SK-N-SH treated with all-trans-retinoic acid at 6 μM for 48 hours (cell line): ENCODE data around the gene OR2S2.

Experiments used
- ATAC-seq: fragments of 200-7000 bp; cut with Tn5 transposase; 3 replicates; pipeline ENCODE4 v1.9.1; 2020; ENCODE audit warnings: mild to moderate bottlenecking, moderate library complexity
- BACH2 ChIP-seq: fragments of 250-450 bp; sonication (Bioruptor Pico); IDR thresholded peaks from 2 replicates; pipeline ENCODE4 v1.9.0; 2021; ENCODE audit warnings: mild to moderate bottlenecking, borderline replicate concordance
- CREB5 ChIP-seq: fragments of 250-450 bp; sonication (Bioruptor Pico); IDR thresholded peaks from 2 replicates; pipeline ENCODE4 v1.5.1; 2020; ENCODE audit warnings: low read depth, mild to moderate bottlenecking, moderate library complexity
- CSDC2 ChIP-seq: fragments of 250-450 bp; sonication (Bioruptor Pico); IDR thresholded peaks from 2 replicates; pipeline ENCODE4 v1.5.0; 2020; ENCODE audit warnings: mild to moderate bottlenecking, moderate library complexity
- GLIS3 ChIP-seq: fragments of 250-450 bp; sonication (Bioruptor Pico); IDR thresholded peaks from 2 replicates; pipeline ENCODE4 v1.5.0; 2020; ENCODE audit warnings: mild to moderate bottlenecking, moderate library complexity
- ISL1 ChIP-seq: fragments of 250-450 bp; sonication (Bioruptor Pico); IDR thresholded peaks from 2 replicates; pipeline ENCODE4 v2.1.2; 2022; ENCODE audit warnings: mild to moderate bottlenecking, moderate library complexity
- OSR1 ChIP-seq: fragments of 250-450 bp; sonication (Bioruptor Pico); IDR thresholded peaks from 2 replicates; pipeline ENCODE4 v1.8.0; 2022; ENCODE audit warnings: moderate library complexity, mild to moderate bottlenecking, inconsistent platforms
- PATZ1 ChIP-seq: fragments of 250-450 bp; sonication (Bioruptor Pico); IDR thresholded peaks from 2 replicates; pipeline ENCODE4 v1.8.0; 2020; ENCODE audit warnings: mild to moderate bottlenecking, moderate library complexity, borderline replicate concordance
- PPARA ChIP-seq: fragments of 250-450 bp; sonication (Bioruptor Pico); IDR thresholded peaks from 2 replicates; pipeline ENCODE4 v1.5.0; 2020; ENCODE audit warnings: mild to moderate bottlenecking, borderline replicate concordance
- RARB ChIP-seq: fragments of 250-450 bp; sonication (Bioruptor Pico); IDR thresholded peaks from 2 replicates; pipeline ENCODE4 v1.8.0; 2021; ENCODE audit warnings: mild to moderate bottlenecking, moderate library complexity
- SNAI2 ChIP-seq: fragments of 250-450 bp; sonication (Bioruptor Pico); IDR thresholded peaks from 2 replicates; pipeline ENCODE4 v1.5.0; 2020; ENCODE audit warnings: mild to moderate bottlenecking, moderate library complexity
- TCF4 ChIP-seq: fragments of 250-450 bp; sonication (Bioruptor Pico); IDR thresholded peaks from 2 replicates; pipeline ENCODE4 v1.8.0; 2021; ENCODE audit warnings: mild to moderate bottlenecking, moderate library complexity, borderline replicate concordance
- TOX ChIP-seq: fragments of 250-450 bp; sonication (Bioruptor Pico); IDR thresholded peaks from 2 replicates; pipeline ENCODE4 v1.8.0; 2021; ENCODE audit warnings: mild to moderate bottlenecking, moderate library complexity, borderline replicate concordance
- TSHZ2 ChIP-seq: fragments of 250-450 bp; sonication (Bioruptor Pico); IDR thresholded peaks from 2 replicates; pipeline ENCODE4 v1.5.0; 2020; ENCODE audit warnings: mild to moderate bottlenecking, moderate library complexity
- ZFP3 ChIP-seq: fragments of 250-450 bp; sonication (Bioruptor Pico); IDR thresholded peaks from 2 replicates; pipeline ENCODE4 v1.5.0; 2020; ENCODE audit warnings: mild to moderate bottlenecking, moderate library complexity
- ZFP30 ChIP-seq: fragments of 450-650 bp; formaldehyde crosslinking; IDR thresholded peaks from 2 replicates; pipeline ENCODE4 v1.5.0; 2022; ENCODE audit warnings: mild to moderate bottlenecking, moderate library complexity
- ZNF70 ChIP-seq: fragments of 450-650 bp; formaldehyde crosslinking; IDR thresholded peaks from 2 replicates; pipeline ENCODE4 v1.5.0; 2020; ENCODE audit warnings: mild to moderate bottlenecking, moderate library complexity
- ZNF8 ChIP-seq: fragments of 450-650 bp; formaldehyde crosslinking; IDR thresholded peaks from 2 replicates; pipeline ENCODE4 v1.5.0; 2020; ENCODE audit warnings: mild to moderate bottlenecking, moderate library complexity
- TF ChIP-seq, protein P1 (sequence below): fragments of 250-450 bp; sonication (Bioruptor Pico); IDR thresholded peaks from 2 replicates; pipeline ENCODE4 v1.5.1; 2021; ENCODE audit warnings: mild to moderate bottlenecking, moderate library complexity
- TF ChIP-seq, protein P2 (sequence below): fragments of 250-450 bp; sonication (Bioruptor Pico); IDR thresholded peaks from 2 replicates; pipeline ENCODE4 v1.8.0; 2021; ENCODE audit warnings: low read depth, mild to moderate bottlenecking, moderate library complexity, borderline replicate concordance

The OR2S2 gene

DNA sequence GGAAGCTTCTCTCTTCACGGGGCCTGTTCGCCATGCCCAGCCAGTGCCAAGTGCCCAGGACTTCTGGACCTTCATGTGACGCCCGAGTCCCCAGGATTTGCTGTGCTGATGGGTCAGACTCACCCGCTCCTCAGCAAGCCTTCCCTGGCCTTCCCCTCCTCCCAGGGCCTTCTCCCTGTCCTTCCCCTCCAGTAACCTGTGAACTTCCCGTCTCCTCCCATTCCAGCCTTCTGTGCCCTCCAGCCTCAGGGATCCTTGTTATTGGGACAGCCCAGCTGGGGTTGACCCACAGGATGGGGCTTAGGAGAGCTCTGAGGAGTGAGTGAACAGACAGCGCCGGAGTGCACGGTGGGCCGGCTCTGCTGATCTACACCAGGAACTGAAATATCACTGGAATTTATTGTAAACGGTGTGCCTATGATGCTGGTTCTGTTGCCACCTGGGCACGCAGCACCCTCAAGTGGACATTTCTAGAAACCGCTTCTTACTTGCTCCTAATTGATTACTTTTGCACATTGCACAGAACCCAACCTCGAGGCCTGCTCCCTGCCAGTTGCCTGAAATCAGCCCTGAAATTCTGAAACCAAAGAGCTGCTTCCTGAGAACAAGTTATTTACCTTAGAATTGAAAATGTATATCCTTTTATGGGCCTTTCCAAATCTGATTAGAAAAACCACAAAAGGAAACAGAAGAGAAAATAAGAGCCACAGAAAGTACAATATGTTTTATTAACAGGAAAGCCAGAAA lies 47.2 kb downstream of the OR2S2 start (continued):
- TF ChIP-seq, protein P1, sequence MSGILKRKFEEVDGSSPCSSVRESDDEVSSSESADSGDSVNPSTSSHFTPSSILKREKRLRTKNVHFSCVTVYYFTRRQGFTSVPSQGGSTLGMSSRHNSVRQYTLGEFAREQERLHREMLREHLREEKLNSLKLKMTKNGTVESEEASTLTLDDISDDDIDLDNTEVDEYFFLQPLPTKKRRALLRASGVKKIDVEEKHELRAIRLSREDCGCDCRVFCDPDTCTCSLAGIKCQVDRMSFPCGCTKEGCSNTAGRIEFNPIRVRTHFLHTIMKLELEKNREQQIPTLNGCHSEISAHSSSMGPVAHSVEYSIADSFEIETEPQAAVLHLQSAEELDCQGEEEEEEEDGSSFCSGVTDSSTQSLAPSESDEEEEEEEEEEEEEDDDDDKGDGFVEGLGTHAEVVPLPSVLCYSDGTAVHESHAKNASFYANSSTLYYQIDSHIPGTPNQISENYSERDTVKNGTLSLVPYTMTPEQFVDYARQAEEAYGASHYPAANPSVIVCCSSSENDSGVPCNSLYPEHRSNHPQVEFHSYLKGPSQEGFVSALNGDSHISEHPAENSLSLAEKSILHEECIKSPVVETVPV: no peak
- TF ChIP-seq CSDC2 (CRISPR knock-in tag) (no peak), BACH2 (CRISPR knock-in tag) (no peak), RARB (CRISPR knock-in tag) (no peak), ZFP30 (no peak)
- TF ChIP-seq, all 23 proteins: peak for 0

DNA sequence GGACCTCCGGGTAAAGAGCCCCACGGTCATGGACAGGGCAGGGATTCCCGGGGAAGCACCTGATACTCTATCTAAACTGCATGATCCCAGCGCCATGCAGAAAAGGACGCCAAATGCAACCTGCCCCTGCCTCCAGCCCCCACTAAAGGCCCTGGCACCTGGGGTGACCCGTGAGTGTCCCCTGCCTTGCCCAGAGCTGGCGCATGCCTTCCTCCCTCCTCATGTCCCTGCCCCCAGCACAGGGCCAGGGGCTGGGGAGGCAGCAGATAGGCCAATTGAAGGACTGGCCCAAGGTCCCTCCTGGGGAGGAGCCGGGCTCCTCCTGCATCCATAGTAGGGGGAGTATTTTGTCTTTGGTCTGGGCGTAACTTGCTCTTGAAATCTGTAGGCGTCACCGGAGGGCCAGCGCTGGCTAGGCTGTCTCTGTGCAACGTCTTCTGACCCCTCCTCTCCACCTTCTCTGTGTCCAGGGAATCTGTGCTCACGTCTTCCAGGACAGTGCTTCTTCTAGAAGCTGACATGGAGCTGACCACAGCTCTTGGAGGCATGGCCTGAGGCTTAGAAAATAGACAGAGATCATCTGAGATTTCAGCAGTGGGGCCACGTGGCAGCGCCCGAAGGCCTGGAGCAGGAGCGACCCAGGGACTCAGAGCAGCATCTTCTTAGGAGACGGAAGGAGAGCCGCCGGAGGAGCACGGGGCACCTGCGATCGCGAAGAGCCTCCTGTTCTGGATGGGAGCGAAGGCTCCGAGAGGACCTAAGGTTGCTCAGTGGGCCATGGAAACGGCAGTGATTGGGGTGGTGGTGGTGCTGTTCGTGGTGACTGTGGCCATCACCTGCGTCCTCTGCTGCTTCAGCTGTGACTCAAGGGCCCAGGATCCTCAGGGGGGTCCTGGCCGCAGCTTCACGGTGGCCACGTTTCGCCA lies 48.0 kb downstream of the OR2S2 start:
- no peak for ATAC-seq
- no peak for TF ChIP-seq PATZ1 (CRISPR knock-in tag)
- TF ChIP-seq TOX (CRISPR knock-in tag): no peak
- TF ChIP-seq TCF4 (CRISPR knock-in tag): no peak
- TF ChIP-seq ZNF8 (CRISPR knock-in tag): no peak
- TF ChIP-seq, protein P1: no peak
- TF ChIP-seq ZNF70: no peak

DNA sequence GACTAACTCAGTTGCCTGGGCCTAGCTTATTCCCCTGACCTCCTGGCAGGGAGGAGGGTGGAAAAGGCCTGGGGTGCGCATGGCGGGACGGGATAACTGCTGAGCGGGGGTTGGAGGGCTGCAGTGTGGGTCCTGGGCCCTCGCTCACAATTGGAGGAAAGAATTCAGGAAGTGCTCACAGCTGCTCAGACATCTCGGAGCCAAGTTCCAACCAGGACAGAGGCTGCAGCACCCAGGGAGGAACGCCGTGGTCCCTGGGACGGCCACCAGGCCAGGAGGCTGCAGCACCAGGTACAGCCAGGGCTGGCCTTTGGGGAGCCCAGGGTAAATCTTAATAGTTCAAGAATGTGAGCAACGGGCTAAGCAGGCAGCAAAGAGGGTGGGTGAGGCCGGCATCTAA lies 48.7 kb downstream of the OR2S2 start, which contains the start of gene SPAAR:
TSS of gene SPAAR (plus strand) at position 217 of the 400 bp plus-strand sequence. CDS start 974 bp downstream, outside the sequence.
- TF ChIP-seq TSHZ2 (CRISPR knock-in tag): no peak
- no peak for TF ChIP-seq CREB5 (CRISPR knock-in tag)
- TF ChIP-seq ZFP30: no peak
- TF ChIP-seq SNAI2: no peak
- TF ChIP-seq RARB (CRISPR knock-in tag): no peak
- no peak for TF ChIP-seq ZFP3
- no peak for TF ChIP-seq OSR1 (CRISPR knock-in tag)
- TF ChIP-seq, protein P2, sequence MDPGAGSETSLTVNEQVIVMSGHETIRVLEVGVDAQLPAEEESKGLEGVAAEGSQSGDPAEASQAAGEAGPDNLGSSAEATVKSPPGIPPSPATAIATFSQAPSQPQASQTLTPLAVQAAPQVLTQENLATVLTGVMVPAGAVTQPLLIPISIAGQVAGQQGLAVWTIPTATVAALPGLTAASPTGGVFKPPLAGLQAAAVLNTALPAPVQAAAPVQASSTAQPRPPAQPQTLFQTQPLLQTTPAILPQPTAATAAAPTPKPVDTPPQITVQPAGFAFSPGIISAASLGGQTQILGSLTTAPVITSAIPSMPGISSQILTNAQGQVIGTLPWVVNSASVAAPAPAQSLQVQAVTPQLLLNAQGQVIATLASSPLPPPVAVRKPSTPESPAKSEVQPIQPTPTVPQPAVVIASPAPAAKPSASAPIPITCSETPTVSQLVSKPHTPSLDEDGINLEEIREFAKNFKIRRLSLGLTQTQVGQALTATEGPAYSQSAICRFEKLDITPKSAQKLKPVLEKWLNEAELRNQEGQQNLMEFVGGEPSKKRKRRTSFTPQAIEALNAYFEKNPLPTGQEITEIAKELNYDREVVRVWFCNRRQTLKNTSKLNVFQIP: no peak
- TF ChIP-seq GLIS3 (CRISPR knock-in tag): no peak
- no peak for TF ChIP-seq PPARA
- no peak for TF ChIP-seq BACH2 (CRISPR knock-in tag)
- no peak for TF ChIP-seq ISL1 (CRISPR knock-in tag)
- ATAC-seq: no peak
